ENCODE data around the gene SLC8B1. TPM values are rescaled to one million over a fixed set of nuclear protein-coding genes. Genes with fewer than 3 reads are reported as not detected.

The SLC8B1 gene
- total RNA-seq, 1 donor from 2014 or later, result 45.6 TPM

DNA sequence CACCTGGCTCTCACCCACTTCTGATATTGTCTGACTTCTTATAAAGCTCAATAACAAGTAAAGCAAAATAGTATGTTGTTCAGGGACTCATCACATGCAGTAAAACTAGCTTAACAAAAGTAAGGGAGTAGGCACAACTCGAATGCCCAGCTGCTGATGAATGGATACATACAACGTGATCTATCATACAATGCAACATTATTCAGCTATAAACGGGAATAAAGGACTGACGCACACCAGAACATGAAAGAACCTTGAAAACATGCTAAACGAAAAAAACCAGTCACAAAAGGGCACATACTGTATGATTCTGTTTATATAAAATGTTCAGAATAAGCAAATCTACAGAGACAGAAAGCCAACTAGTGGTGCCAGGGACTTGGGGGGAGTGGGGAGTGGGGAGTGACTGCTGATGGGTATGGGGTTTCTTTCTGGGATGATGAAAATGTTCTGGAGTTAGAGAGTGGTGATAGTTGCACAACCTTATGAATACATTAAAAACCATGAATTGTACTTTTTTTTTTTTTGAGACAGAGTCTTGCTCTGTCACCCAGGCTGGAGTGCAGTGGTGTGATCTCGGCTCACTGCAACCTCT, 34.6 kb upstream of the SLC8B1 start:
- H3K4me3 Mint-ChIP-seq (ENCODE audit: unreplicated experiment), result no peak overlapping the region
- peaks cover 13% of the 10 kb centered on the region for H3K36me3 Mint-ChIP-seq (ENCODE audit: unreplicated experiment)
- peaks cover 2% of the 10 kb centered on the region for H3K4me1 Mint-ChIP-seq (ENCODE audit: unreplicated experiment)
- H3K27me3 Mint-ChIP-seq (ENCODE audit: unreplicated experiment), result no peaks in the 10 kb centered on the region
- H3K9me3 Mint-ChIP-seq (ENCODE audit: unreplicated experiment), result no peaks in the 10 kb centered on the region
- H3K27ac Mint-ChIP-seq (ENCODE audit: unreplicated experiment), result no peak overlapping the region
- TF ChIP-seq, protein P1, sequence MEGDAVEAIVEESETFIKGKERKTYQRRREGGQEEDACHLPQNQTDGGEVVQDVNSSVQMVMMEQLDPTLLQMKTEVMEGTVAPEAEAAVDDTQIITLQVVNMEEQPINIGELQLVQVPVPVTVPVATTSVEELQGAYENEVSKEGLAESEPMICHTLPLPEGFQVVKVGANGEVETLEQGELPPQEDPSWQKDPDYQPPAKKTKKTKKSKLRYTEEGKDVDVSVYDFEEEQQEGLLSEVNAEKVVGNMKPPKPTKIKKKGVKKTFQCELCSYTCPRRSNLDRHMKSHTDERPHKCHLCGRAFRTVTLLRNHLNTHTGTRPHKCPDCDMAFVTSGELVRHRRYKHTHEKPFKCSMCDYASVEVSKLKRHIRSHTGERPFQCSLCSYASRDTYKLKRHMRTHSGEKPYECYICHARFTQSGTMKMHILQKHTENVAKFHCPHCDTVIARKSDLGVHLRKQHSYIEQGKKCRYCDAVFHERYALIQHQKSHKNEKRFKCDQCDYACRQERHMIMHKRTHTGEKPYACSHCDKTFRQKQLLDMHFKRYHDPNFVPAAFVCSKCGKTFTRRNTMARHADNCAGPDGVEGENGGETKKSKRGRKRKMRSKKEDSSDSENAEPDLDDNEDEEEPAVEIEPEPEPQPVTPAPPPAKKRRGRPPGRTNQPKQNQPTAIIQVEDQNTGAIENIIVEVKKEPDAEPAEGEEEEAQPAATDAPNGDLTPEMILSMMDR (IDR thresholded peaks at IDR 0.05), result no peak
- DNase-seq (ENCODE audit: extremely low spot score, unreplicated experiment), result no peak

DNA sequence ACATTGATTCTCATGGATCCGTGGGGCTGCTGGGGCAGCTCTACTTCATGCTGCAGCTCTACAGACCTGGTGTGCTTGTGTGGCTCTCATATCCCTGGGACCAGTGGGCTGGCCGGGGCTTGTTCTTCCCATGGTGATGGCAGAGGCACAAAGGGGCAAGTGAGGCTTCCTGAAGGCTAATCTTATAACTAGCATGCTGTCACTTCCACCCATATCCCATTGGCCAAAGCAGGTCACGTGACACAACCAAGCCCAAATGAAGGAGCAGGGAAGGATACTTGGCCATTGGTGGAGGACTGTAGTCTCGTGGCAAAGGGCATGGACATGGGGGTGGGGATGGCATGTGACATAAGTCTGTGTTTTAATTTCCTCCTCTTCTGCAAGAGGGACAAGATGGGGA, 33.4 kb upstream of the SLC8B1 start:
- DNase-seq (ENCODE audit: extremely low spot score, unreplicated experiment), result no peak
- no peaks in the 10 kb centered on the region for H3K27me3 Mint-ChIP-seq (ENCODE audit: unreplicated experiment)
- H3K36me3 Mint-ChIP-seq (ENCODE audit: unreplicated experiment), result peaks cover 10% of the 10 kb centered on the region
- H3K4me3 Mint-ChIP-seq (ENCODE audit: unreplicated experiment), result no peak overlapping the region
- H3K4me1 Mint-ChIP-seq (ENCODE audit: unreplicated experiment), result peaks cover 2% of the 10 kb centered on the region
- no peaks in the 10 kb centered on the region for H3K9me3 Mint-ChIP-seq (ENCODE audit: unreplicated experiment)
- TF ChIP-seq, protein P1 (IDR thresholded peaks at IDR 0.05), result no peak
- H3K27ac Mint-ChIP-seq (ENCODE audit: unreplicated experiment), result no peak overlapping the region

DNA sequence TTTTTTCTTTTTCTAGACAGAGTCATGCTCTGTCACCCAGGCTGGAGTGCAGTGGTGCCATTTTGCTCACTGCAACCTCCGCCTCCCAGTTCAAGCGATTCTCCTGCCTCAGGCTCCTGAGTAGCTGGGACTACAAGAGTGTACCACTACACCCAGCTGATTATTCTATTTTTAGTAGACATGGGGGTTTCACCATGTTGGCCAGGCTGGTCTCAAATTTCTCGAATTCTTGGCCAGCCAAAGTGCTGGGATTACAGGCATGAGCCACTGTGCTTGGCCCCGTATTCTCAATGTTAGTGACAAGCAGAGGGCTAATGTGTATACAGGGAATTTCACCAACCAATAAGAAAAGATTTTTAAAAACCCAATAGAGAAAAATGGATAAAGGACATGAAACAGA, 31.9 kb upstream of the SLC8B1 start:
- no peak overlapping the region for H3K4me3 Mint-ChIP-seq (ENCODE audit: unreplicated experiment)
- DNase-seq (ENCODE audit: extremely low spot score, unreplicated experiment), result no peak
- TF ChIP-seq, protein P1 (IDR thresholded peaks at IDR 0.05), result no peak
- no peaks in the 10 kb centered on the region for H3K27me3 Mint-ChIP-seq (ENCODE audit: unreplicated experiment)
- peaks cover 11% of the 10 kb centered on the region for H3K36me3 Mint-ChIP-seq (ENCODE audit: unreplicated experiment)
- H3K9me3 Mint-ChIP-seq (ENCODE audit: unreplicated experiment), result no peaks in the 10 kb centered on the region
- no peak overlapping the region for H3K27ac Mint-ChIP-seq (ENCODE audit: unreplicated experiment)
- H3K4me1 Mint-ChIP-seq (ENCODE audit: unreplicated experiment), result peaks cover 2% of the 10 kb centered on the region

DNA sequence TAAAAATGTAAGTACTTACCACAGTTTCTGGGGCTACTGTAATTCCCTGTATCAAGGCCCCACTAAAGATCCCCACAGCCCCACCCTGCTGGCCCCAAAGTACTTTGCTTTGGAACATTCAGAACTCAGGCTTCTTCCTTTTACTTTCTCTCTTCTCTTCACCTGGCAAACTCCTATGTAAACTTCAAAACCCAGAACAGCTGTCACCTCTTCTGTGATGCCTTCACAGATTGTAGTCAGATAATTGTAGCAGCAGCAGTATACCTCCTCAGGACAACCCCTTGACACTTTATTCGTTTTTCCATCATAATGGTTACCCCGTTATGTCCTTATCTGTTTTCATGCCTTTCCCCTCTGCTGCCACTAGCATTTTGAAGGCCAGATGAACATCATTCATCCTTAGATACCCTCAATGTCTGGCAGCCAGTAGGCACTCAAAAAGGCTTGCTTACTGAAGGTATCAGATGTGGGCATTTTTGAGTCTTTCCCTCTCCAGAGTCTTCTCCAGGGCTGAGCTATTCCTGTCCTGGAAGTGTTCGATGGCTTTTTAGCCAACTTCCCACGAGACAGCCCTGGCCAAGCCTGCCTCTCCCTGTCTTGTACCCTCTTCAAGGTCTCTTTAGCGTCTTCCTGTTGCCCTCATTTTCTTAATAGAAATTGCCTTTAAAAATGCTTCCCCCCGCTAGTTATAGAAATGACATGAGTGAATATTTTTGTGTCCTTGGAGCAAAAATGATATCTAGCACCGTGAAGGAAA, 30.9 kb upstream of the SLC8B1 start:
- Mint-ChIP-seq H3K27me3 (ENCODE audit: unreplicated experiment) (no peaks in the 10 kb centered on the region), H3K36me3 (ENCODE audit: unreplicated experiment) (peaks cover 11% of the 10 kb centered on the region), H3K4me3 (ENCODE audit: unreplicated experiment) (no peak overlapping the region), H3K4me1 (ENCODE audit: unreplicated experiment) (peaks cover 2% of the 10 kb centered on the region), H3K27ac (ENCODE audit: unreplicated experiment) (no peak overlapping the region), H3K9me3 (ENCODE audit: unreplicated experiment) (no peaks in the 10 kb centered on the region)
- TF ChIP-seq, protein P1 (IDR thresholded peaks at IDR 0.05), result no peak
- no peak for DNase-seq (ENCODE audit: extremely low spot score, unreplicated experiment)

DNA sequence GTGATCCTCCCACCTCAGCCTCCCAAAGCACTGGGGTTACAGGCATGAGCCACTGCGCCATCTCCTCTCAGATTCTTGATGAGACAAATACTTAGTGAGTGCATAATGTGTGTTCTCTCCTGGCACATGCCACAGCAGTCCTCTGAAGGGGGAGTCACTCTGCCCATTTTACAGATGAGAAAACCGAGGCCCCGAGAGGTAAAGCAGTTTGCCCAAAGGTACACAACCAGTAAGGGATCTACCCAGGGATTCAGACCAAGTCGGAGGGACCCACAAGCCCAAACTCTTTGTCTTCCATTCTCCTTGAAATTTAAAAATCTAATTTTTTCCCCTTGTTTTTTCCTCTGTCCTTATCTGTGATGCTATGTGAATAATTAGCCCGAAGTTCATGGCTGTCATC, 29.8 kb upstream of the SLC8B1 start:
- Mint-ChIP-seq H3K4me3 (ENCODE audit: unreplicated experiment) (no peak overlapping the region), H3K36me3 (ENCODE audit: unreplicated experiment) (peaks cover 11% of the 10 kb centered on the region), H3K27me3 (ENCODE audit: unreplicated experiment) (no peaks in the 10 kb centered on the region), H3K27ac (ENCODE audit: unreplicated experiment) (no peak overlapping the region), H3K4me1 (ENCODE audit: unreplicated experiment) (peaks cover 8% of the 10 kb centered on the region), H3K9me3 (ENCODE audit: unreplicated experiment) (no peaks in the 10 kb centered on the region)
- TF ChIP-seq, protein P1 (IDR thresholded peaks at IDR 0.05), result no peak
- DNase-seq (ENCODE audit: extremely low spot score, unreplicated experiment), result no peak

Data from osteocyte (in vitro differentiated cells).